Right lobe of liver (tissue), 6 donors: Measurements from ENCODE around the gene DSG4. TPM values are rescaled to one million over a fixed set of nuclear protein-coding genes. Genes with fewer than 3 reads are reported as not detected.

Source experiments
- ATAC-seq, 4 donors: fragments of 200-7000 bp; cut with Tn5 transposase; one replicate each; pipeline ENCODE4 v1.9.1; 2020; ENCODE audit warnings: mild to moderate bottlenecking in 4 of 4, moderate library complexity in 4 of 4
- DNase-seq, 3 donors: peaks; one replicate each; pipeline ENCODE4 v3.0.0-alpha.2; 2020
- H3K27ac ChIP-seq, 3 donors: fragments of 200-600 bp; one replicate each; pipeline ENCODE4 v1.8.0; 2022
- H3K27me3 ChIP-seq, 2 donors: fragments of 200-600 bp; one replicate each; pipeline ENCODE4 v1.8.0; 2022
- H3K36me3 ChIP-seq, 4 donors: fragments of 200-600 bp; sonication (generic) in 1 of 4; one replicate each; pipeline versions ENCODE4 v1.5.1 to v1.8.0; 2017 to 2022; ENCODE audit warnings: control low read depth in 1 of 4
- H3K4me1 ChIP-seq, 4 donors: fragments of 200-600 bp; sonication (generic) in 1 of 4; one replicate each; pipeline versions ENCODE4 v1.5.1 to v1.8.0; 2017 to 2022; ENCODE audit warnings: control low read depth in 1 of 4
- H3K4me3 ChIP-seq, 3 donors: fragments of 200-600 bp; one replicate each; pipeline ENCODE4 v1.8.0; 2022
- H3K9me3 ChIP-seq, 4 donors: fragments of 200-600 bp; sonication (generic) in 1 of 4; one replicate each; pipeline versions ENCODE4 v1.5.1 to v1.8.0; 2017 to 2022; ENCODE audit warnings: control low read depth in 1 of 4
- POLR2A ChIP-seq: fragments of 450-650 bp; IDR thresholded peaks from one replicate; pipeline ENCODE4 v1.6.1; 2017; ENCODE audit warnings: antibody characterized with exemption, mild to moderate bottlenecking
- WGBS: methylation state at CpG from one replicate; pipeline ENCODE4 v1.1.6; 2018; ENCODE audit warnings: low coverage, low lambda C conversion rate; ENCODE audit not compliant: insufficient coverage; ENCODE audit errors: missing lambda C conversion rate; 5-methylcytosine and 5-hydroxymethylcytosine counted together
- intact Hi-C, 2 donors: fragments of 100-400 bp; cut with DNase I; formaldehyde crosslinking; loops; one replicate each; pipeline versions ENCODE4 v1.11.2 to v1.14.1; 2022
- total RNA-seq, 6 experiments: library from RNA; depleted of rRNA in 2 of 6; stranded (reverse); fragments of >200 nt in 2 of 6; fragmentation: NEBNext Ultra II Directional in 3 of 6; extraction: Animal tissue kit (Norgen Biotek cat#: 25700) in 3 of 6; gene quantifications; one replicate each; pipeline versions ENCODE4 v1.1.0 to v1.2.4, GENCODE V29; 2016 to 2023
- TF ChIP-seq, protein P1 (sequence below), 4 donors: fragments of 200-600 bp in 3 of 4; fragments of 450-650 bp in 1 of 4; IDR thresholded peaks; one replicate each; pipeline versions ENCODE4 v1.5.1 to v1.8.0; 2016 to 2022; ENCODE audit warnings: antibody characterized with exemption in 4 of 4, mild to moderate bottlenecking in 2 of 4
- donor health status: DM: no; HTN: yes; CAD: no.
- donor health status: DM: no; HTN: no; CAD: no.
- donor health status: DM: no; HTN: no; CAD: no.
- donor health status: DM: no; HTN: yes; CAD: no.
- donor health status: DM: no; HTN: yes; CAD: no.

DSG4 gene
- total RNA-seq, 6 experiments from 2014 or later, result not detected

DNA sequence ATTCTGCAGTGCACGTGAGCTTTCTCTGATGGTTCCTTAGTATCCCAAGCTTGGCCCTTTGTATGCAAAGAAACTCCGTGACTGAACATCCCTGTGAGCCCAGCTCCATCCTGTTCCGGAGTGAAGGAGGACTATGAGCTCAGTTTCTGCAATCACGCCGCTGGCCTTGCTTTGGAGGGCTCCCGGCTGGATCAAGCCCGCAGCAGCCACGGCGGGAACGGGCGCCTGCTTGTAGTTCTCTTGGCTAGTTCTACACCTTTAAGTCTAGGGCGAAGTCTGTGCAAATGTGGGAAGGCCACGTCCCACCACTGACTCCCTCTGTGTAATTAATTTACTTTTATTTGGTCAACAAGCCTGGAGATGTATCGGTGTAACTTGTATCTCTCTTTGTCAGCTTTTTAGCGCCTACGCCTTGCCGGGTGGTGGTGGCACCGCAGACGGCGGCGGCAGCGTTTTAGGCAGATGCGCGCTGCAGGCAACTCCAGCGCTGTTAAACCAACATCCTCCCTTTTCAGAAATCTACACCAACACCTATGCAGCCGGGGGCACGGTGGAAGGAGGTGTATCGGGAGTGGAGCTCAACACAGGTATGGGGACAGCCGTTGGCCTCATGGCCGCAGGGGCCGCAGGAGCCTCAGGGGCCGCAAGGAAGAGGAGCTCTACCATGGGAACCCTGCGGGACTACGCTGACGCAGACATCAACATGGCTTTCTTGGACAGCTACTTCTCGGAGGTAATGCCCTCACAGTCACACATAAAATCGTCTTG lies 34.3 kb downstream of the DSG4 start:
- no peaks in the 10 kb centered on the region for H3K9me3 ChIP-seq
- ATAC-seq (no peak), DNase-seq (no peak)
- H3K27ac ChIP-seq, result no peak overlapping the region
- no peaks in the 10 kb centered on the region for H3K27me3 ChIP-seq
- no peak overlapping the region for H3K4me3 ChIP-seq
- TF ChIP-seq, protein P1, sequence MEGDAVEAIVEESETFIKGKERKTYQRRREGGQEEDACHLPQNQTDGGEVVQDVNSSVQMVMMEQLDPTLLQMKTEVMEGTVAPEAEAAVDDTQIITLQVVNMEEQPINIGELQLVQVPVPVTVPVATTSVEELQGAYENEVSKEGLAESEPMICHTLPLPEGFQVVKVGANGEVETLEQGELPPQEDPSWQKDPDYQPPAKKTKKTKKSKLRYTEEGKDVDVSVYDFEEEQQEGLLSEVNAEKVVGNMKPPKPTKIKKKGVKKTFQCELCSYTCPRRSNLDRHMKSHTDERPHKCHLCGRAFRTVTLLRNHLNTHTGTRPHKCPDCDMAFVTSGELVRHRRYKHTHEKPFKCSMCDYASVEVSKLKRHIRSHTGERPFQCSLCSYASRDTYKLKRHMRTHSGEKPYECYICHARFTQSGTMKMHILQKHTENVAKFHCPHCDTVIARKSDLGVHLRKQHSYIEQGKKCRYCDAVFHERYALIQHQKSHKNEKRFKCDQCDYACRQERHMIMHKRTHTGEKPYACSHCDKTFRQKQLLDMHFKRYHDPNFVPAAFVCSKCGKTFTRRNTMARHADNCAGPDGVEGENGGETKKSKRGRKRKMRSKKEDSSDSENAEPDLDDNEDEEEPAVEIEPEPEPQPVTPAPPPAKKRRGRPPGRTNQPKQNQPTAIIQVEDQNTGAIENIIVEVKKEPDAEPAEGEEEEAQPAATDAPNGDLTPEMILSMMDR (IDR thresholded peaks at IDR 0.05), result no peak
- no peak for TF ChIP-seq POLR2A
- no peaks in the 10 kb centered on the region for H3K36me3 ChIP-seq
- intact Hi-C loops, result no loop called here
- H3K4me1 ChIP-seq, result no peaks in the 10 kb centered on the region
- 60% methylated on average over 27 of the region's 37 CpGs for WGBS

DNA sequence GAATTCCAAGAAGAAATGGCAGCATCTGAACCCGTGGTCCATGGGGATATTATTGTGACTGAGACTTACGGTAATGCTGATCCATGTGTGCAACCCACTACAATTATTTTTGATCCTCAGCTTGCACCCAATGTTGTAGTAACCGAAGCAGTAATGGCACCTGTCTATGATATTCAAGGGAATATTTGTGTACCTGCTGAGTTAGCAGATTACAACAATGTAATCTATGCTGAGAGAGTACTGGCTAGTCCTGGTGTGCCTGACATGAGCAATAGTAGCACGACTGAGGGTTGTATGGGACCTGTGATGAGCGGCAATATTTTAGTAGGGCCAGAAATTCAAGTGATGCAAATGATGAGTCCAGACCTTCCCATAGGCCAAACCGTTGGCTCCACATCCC lies 36.6 kb downstream of the DSG4 start:
- DNase-seq (no peak), ATAC-seq (no peak)
- Histone ChIP-seq H3K9me3 (no peaks in the 10 kb centered on the region), H3K36me3 (no peaks in the 10 kb centered on the region), H3K4me3 (no peak overlapping the region), H3K27ac (no peak overlapping the region), H3K4me1 (no peaks in the 10 kb centered on the region), H3K27me3 (no peaks in the 10 kb centered on the region)
- TF ChIP-seq, protein P1 (IDR thresholded peaks at IDR 0.05), result no peak
- no peak for TF ChIP-seq POLR2A
- WGBS, result 88% methylated on average over 5 of the region's 6 CpGs
- intact Hi-C loops, result no loop called here

DNA sequence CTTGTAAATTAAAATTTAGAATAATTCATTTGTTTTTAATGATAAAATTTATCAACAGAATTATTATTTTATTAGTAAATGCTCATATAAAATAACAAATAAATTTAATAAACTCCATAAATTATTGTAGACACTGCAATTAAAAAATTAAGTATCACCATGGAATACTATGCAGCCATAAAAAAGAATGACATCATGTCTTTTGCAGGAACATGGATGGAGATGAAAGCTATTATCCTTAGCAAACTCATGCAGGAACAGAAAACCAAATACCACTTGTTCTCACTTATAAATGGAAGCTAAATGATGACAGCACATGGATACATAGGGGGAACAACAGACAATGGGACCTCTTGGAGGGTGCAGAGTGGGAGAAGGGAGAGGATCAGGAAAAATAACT lies 41.3 kb downstream of the DSG4 start:
- no peaks in the 10 kb centered on the region for H3K27me3 ChIP-seq
- H3K36me3 ChIP-seq, result no peaks in the 10 kb centered on the region
- DNase-seq (no peak), ATAC-seq (no peak)
- intact Hi-C loops, result no loop called here
- H3K9me3 ChIP-seq, result no peaks in the 10 kb centered on the region
- H3K4me1 ChIP-seq, result no peaks in the 10 kb centered on the region
- no peak overlapping the region for H3K27ac ChIP-seq
- TF ChIP-seq, protein P1 (IDR thresholded peaks at IDR 0.05), result no peak
- no peak for TF ChIP-seq POLR2A
- no peak overlapping the region for H3K4me3 ChIP-seq

DNA sequence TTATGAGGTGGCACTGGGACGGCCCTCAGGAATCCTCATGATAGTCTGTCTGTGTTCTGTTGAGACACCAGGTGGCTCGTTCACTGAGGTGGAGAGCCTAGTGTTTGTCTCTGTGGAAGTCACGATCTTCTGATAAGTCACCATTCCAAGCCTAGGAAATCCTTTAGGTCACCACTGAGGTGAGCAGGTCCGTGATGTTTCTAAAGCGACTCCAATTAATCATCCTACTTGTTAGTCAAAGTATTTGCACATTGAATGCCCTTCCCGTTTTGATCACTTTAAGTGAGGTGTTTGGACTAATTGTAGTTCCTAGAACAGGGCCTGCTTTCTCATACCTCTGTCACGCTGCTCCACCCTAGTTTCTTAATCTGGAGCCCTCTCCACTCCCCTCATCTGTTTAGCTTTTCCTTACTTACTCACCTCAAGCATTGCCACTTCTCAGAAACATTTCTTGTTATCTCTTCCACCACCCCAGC lies 42.9 kb downstream of the DSG4 start:
- DNase-seq (no peak), ATAC-seq (no peak)
- Histone ChIP-seq H3K27me3 (no peaks in the 10 kb centered on the region), H3K9me3 (no peaks in the 10 kb centered on the region), H3K4me3 (no peak overlapping the region), H3K4me1 (no peaks in the 10 kb centered on the region), H3K36me3 (no peaks in the 10 kb centered on the region), H3K27ac (no peak overlapping the region)
- intact Hi-C loops, result no loop called here
- TF ChIP-seq, protein P1 (IDR thresholded peaks at IDR 0.05), result no peak
- TF ChIP-seq POLR2A, result no peak
- WGBS, result 91% methylated on average over 4 of the region's 7 CpGs
